Vagina (tissue), 2 donors: Measurements from ENCODE around the gene CNTN5.

Source experiments
- CTCF ChIP-seq, 3 experiments: fragments of 450-650 bp in 2 of 3; fragments of 200-600 bp in 1 of 3; sonication (generic) in 1 of 3; IDR thresholded peaks; one replicate each; pipeline ENCODE4 v1.5.1; 2017 to 2019; ENCODE audit warnings: antibody characterized with exemption in 3 of 3, mild to moderate bottlenecking in 2 of 3, moderate library complexity in 2 of 3
- POLR2A ChIP-seq, 2 donors: fragments of 450-650 bp; IDR thresholded peaks; one replicate each; pipeline ENCODE4 v1.6.1; 2017; ENCODE audit warnings: antibody characterized with exemption in 2 of 2, mild to moderate bottlenecking in 2 of 2, moderate library complexity in 2 of 2
- POLR2AphosphoS5 ChIP-seq, 2 donors: sonication (generic); formaldehyde crosslinking; IDR thresholded peaks; one replicate each; pipeline ENCODE4 v1.9.0; 2017; ENCODE audit warnings: antibody characterized with exemption in 2 of 2, mild to moderate bottlenecking in 2 of 2, low read depth in 1 of 2; ENCODE audit not compliant: insufficient read depth in 1 of 2

- TF ChIP-seq POLR2AphosphoS5 (IDR thresholded peaks at IDR 0.05; ENCODE audit: insufficient read depth in 1 of 2, low read depth in 1 of 2): no peak
- TF ChIP-seq CTCF (IDR thresholded peaks at IDR 0.05): no peak
- no peak for TF ChIP-seq POLR2A (IDR thresholded peaks at IDR 0.05)
Measured at GRCh38 chr11:99584830-99585229, 564.1 kb downstream of the CNTN5 start.
